Cardiac fibroblast (primary cell): ENCODE data around the gene TMEM225B.
"Not testable (repeated sequence)": the region's sequence is repeated elsewhere in the genome, so short reads cannot be mapped to it uniquely, and the experiment has no call there.

Experiments used
- DNase-seq, 2 donors: peaks; one replicate each; pipeline versions ENCODE4 v3.0.0 to v3.0.0-alpha.2; 2010; ENCODE audit warnings: low read depth in 2 of 2
- H3K4me3 ChIP-seq, 2 donors: replicated peaks in 1 of 2; 1 replicate in 1 of 2; 2 replicates in 1 of 2; pipeline ENCODE4 v1.5.1; 2011; ENCODE audit warnings: low read depth in 2 of 2, low read length in 2 of 2, mild to moderate bottlenecking in 2 of 2, moderate library complexity in 1 of 2
- TF ChIP-seq, protein P1 (sequence below): IDR thresholded peaks from one replicate; pipeline ENCODE4 v1.5.1; 2011; ENCODE audit warnings: low read depth, mild to moderate bottlenecking, low read length, inconsistent platforms

Gene TMEM225B, protein sequence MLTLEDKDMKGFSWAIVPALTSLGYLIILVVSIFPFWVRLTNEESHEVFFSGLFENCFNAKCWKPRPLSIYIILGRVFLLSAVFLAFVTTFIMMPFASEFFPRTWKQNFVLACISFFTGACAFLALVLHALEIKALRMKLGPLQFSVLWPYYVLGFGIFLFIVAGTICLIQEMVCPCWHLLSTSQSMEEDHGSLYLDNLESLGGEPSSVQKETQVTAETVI

DNA sequence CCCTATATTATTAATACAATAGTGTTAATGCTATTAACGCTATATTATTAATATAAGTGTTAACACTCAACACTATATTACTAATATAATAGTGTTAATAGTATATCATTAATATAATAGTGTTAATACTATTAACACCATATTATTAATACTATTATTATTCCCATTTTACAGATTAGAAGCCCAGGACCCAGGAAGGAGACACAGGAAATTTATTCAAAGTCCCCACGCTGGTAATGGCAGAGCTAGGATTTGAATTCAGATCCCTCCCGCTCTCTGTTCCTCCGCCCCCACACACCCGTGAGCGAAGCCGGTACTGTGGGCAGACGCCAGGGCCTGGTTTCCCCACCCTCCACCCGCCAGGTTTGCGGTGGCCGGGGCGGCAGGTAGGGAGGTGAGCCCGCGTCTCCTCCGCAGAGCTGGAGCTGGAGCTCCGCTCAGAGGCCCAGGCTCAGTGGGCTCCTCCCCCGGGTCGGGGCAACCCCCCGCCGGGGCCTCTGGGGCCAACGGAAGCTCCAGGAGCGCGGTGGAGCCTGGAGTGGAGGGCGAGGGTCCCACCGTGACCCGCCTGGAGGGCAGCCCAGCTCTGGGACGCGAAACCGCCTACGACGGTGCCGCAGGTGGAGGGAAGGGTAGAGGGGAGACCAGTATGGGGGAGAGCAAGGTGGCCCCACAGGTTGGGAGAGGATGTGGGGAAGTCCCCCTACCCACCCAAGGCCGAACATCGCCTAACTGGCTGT, at the start of gene TMEM225B:
TSS of gene TMEM225B (plus strand) at position 506 of the 740 bp plus-strand sequence. CDS start 6,122 bp downstream, outside the sequence.
- DNase-seq: no peak

DNA sequence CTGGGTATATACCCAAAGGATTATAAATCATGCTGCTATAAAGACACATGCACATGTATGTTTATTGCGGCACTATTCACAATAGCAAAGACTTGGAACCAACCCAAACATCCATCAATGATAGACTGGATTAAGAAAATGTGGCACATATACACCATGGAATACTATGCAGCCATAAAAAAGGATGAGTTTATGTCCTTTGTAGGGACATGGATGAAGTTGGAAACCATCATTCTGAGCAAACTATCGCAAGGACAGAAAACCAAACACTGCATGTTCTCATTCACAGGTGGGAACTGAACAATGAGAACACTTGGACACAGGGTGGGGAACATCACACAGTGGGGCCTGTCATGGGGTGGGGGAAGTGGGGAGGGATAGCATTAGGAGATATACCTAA, 48.5 kb upstream of the TMEM225B start:
- DNase-seq, H3K4me3 ChIP-seq: not testable (repeated sequence)

More for the DNA sequence above, at the start of gene TMEM225B:
- TF ChIP-seq, protein P1, sequence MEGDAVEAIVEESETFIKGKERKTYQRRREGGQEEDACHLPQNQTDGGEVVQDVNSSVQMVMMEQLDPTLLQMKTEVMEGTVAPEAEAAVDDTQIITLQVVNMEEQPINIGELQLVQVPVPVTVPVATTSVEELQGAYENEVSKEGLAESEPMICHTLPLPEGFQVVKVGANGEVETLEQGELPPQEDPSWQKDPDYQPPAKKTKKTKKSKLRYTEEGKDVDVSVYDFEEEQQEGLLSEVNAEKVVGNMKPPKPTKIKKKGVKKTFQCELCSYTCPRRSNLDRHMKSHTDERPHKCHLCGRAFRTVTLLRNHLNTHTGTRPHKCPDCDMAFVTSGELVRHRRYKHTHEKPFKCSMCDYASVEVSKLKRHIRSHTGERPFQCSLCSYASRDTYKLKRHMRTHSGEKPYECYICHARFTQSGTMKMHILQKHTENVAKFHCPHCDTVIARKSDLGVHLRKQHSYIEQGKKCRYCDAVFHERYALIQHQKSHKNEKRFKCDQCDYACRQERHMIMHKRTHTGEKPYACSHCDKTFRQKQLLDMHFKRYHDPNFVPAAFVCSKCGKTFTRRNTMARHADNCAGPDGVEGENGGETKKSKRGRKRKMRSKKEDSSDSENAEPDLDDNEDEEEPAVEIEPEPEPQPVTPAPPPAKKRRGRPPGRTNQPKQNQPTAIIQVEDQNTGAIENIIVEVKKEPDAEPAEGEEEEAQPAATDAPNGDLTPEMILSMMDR: no peak
- no peak within 1 kb of the TSS for H3K4me3 ChIP-seq

DNA sequence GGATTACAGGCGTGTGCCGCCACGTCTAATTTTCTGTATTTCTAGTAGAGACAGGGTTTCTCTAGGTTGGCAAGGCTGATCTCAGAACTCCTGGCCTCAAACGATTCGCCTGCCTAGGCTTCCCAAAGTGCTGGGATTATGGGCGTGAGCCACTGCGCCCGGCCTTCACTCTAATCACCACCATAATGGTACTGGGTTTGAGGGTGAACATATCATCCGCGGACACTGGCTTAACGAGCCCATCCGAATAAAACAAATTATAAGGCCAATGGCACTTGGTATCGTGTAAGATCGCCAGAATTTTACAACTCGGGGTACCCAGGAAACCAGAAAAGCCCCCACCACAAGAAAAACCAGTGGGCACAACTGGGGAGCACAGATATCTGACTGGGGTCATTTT, 46.7 kb upstream of the TMEM225B start:
- DNase-seq: no peak
- peak overlapping the region; percentile 99 for H3K4me3 ChIP-seq
- TF ChIP-seq, protein P1: no peak

DNA sequence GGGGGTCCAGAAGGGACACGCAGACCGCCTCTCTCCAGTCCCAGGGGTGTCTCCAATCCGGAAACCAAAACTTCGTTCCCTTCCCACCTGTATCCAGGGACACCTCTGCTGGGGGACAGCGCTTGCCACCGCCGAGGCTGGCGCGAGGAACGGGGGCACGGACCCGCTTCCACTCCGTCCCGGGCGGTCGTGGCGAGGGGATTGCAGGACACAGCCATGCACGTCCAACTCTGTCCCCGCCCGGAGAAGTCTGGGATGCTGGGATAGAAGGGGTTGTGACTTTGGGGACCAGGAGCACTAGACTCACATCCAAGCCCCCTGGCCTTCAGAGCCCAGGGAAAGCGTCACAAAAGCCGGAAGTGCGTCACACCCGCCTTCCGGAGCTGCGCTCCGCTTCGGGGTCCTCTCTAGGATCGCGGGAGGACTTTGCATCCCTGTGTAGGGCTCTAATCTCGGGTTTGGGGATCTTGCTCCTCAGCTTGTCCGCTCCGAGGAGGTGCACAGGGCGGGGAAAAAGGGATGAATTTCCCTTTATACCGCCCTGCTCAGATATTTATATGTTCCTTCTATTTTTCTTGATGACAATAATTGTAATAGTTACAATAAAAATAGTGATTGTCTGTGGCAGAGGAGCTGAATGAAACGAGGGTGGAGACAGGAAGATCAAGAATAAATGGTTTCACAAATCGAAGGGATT, 46.2 kb upstream of the TMEM225B start, which contains the start of gene FAM200A:
TSS of gene FAM200A (minus strand) at position 348 of the 697 bp plus-strand sequence. CDS start 3,707 bp downstream, outside the sequence.
- TF ChIP-seq, protein P1: no peak
- peak within 1 kb of the TSS; percentile 99 for H3K4me3 ChIP-seq
- DNase-seq: peak; percentile 94 to 95

DNA sequence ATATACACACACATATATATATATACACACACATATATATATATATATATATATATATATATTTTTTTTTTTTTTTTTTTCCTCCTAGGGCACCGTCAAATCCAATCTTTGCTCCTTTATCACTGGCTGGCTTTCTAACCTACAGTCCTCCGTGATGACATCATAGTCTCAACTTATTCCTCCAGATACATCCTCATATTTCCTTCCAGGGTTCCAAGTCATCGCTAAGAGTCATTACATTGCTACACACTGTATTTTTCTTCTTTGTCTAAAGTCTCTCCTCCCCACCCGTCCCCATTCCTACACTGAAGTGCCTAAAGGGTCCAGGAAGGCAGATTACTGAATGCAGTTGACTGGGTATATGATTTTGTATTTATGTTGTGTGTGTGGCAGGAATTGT, 45.0 kb upstream of the TMEM225B start:
- H3K4me3 ChIP-seq: no peak overlapping the region
- no peak for DNase-seq
- TF ChIP-seq, protein P1: no peak

DNA sequence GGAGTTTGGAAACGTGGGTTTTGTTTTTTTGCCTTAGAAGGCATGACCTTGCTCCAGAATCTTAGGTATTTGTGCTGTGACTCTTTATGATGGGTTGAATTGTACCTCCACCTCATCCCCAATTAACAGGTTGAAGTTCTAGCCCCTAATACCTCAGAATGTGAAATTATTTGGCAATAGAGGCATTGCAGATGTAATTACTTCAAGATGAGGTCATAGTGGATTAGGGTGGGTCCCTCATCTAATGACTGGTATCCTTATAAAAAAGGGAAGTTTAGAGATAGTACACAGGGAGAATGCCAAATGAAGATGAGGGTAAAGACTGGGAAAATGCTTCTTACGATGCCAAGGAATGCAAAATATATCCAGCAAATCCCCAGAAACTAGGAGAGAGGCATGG, 43.1 kb upstream of the TMEM225B start:
- no peak overlapping the region for H3K4me3 ChIP-seq
- TF ChIP-seq, protein P1: no peak
- DNase-seq: no peak

DNA sequence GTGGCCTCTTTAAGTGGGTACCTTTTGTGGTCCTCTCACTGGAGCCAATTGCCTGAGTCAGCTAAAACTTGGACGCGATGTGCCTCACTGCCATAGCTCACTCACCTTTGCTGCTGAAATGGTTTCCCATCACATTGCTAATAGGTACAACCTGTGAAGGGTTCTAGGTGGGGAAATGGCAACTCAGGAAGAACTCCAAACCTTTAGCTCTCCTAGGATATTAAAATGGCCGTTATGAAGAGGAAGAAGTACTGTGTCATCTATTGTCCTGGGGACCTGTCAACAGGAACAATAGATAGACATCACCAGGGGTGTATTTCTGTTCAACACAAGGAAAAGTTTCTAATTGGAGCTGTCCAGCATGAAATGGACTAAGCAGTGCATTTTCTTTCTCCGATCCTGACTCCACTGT, 40.9 kb upstream of the TMEM225B start:
- TF ChIP-seq, protein P1: no peak
- DNase-seq: no peak
- H3K4me3 ChIP-seq: peak overlapping the region; percentile 86 to 91
